AG08396 (cell line): ENCODE measurements around the gene MRGPRG.

ENCODE experiments used
- DNase-seq: peaks from one replicate; pipeline ENCODE4 v3.0.0; 2012; ENCODE audit warnings: low spot score, mixed read lengths

The MRGPRG gene

GRCh38 chr11:3195251-3196160, 23.1 kb downstream of the MRGPRG start:
- DNase-seq = peak; percentile 60

- no peak for DNase-seq
Observed at GRCh38 chr11:3194016-3194816, 24.4 kb downstream of the MRGPRG start.

DNA sequence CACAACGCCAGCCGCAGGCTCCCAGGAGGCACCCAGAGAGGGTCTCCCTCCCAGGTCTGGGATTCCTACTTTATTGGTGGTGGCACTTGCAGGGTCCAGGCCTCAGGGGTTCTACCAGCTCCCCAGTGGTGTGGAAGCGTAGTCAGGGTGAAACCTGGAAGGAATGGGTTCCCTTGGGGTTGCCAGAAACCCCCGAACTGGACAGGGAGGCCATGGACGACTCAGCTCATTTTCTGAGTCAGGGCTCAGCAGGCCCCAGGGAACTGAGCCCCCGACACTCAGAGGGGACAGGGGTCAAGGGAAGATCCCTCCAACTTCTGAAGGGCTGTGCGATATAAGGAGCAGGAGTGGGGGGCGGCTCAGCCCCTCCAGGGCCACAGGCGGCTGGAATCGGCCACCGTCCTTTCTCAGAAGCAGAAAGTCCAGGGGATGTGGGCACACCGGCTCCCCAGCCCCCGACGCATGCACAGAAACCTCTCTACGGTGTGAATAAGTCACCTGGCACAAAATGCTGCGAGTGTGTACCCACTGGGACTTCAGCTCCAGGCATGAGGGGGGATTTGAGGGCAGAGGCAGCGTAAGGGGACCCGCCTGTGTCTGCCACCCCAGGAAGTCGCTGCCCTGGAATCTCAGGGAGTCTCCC, 25.1 kb downstream of the MRGPRG start:
- no peak for DNase-seq

DNA sequence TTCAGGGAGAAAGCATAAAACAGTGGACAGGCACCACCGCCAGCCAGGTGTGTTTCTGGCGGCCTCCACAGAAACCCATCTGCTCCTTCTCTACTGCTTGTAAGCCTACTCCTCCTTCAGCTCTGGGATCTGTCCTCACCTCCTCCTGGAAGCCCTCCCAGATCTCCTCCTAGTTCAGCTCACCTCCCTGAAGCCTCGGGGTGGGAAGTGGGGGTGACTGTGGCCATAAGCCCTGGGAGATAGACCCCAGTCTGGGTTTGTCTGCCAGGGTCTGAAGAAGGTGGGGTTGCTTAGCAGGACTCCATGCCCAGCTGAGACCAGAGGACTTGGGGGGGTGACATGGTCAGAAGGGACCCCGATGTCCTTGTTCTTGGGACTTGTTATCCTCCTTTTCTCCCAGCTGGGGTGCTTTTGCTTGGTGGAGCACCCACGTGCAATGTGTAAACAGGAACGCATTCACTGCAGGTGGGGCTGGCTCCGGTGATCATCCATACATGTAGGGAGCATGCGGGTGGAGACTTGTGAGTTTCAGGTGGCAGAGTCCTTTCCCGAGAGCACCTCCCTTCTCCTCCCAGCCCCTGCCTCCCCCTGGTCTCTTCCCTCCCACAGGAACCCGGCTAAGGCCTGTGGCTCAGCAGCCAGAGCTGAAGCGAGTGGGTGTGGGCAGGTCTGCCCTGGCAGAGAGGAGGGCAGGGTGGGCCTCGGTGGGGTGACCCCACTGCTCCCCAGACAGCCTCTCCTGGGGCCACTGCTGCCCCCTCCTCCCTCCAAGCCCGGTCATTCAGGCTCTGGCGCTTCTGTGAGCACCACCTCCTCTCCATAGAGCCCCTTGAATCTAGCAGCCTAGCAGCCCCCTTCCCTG, 25.9 kb downstream of the MRGPRG start:
- DNase-seq = no peak

DNA sequence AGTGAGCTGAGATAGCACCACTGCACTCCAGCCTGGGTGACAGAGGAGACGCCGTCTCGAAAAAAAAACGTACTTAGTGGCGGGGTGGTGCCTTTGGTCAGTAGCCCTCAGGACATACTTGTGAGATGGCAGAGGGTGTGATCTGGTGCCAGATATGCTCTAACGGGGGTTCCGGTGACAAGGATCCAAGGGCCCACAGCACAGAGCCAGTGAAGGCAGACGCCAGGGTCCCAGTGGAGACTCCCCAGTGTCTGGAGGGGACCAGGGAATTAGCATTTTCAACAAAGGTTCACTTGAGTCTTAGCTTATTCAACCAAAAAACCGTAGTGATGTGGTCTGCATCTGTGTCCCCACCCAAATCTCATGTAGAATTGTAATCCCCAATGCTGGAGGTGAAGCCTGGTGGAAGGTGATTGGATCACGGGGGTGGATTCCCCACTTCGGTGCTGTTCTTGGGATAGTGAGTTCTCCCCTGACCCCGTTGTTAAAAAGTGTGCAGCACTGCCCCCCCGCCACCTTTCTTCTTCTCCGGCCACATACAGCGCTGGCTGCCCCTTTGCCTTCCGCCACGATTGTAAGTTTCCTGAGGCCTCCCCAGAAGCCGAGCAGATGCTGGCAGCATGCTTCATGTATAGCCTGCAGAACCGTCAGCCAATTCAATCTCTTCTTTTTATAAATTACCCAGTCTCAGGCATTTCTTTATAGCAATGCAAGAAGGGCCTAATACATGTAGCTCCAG, 26.9 kb downstream of the MRGPRG start:
- no peak for DNase-seq

GRCh38 chr11:3190600-3190999, 28.0 kb downstream of the MRGPRG start:
- no peak for DNase-seq

DNA sequence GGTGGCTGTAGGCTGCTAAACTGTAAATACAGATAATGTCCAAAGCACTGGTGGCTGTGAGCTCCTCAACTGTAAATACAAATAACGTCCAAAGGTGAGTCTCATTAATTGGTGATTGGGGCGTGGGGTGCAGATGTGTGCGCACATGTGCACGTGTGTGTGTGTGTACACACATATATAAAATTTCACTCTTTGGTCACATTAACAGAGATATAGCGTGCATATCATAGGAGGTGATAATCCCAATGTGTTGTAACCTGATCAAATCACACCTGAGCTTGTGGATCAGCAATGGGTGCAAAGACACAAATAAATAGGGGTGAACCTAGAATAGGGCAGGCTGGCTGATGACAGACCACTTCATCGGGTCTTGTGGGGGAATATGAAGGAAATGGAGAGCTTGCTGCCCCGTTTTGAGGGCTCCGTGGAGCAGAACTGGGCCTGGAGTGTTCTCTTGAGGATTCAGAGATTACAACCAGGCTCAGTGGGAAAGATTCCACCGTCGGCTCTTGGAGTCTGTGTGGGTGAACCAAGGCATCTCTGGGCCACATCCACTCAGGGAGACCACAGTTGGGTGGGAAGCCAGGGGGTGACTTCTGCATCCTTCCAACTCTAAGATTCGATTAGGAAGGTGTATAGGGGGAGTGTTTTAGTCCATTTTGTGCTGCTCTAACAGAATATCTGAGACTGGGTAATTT, 28.6 kb downstream of the MRGPRG start:
- DNase-seq = no peak

- DNase-seq = no peak
Observed at GRCh38 chr11:3189196-3189843, 29.3 kb downstream of the MRGPRG start.

- DNase-seq = no peak
Observed at GRCh38 chr11:3188496-3189195, 30.0 kb downstream of the MRGPRG start.

DNA sequence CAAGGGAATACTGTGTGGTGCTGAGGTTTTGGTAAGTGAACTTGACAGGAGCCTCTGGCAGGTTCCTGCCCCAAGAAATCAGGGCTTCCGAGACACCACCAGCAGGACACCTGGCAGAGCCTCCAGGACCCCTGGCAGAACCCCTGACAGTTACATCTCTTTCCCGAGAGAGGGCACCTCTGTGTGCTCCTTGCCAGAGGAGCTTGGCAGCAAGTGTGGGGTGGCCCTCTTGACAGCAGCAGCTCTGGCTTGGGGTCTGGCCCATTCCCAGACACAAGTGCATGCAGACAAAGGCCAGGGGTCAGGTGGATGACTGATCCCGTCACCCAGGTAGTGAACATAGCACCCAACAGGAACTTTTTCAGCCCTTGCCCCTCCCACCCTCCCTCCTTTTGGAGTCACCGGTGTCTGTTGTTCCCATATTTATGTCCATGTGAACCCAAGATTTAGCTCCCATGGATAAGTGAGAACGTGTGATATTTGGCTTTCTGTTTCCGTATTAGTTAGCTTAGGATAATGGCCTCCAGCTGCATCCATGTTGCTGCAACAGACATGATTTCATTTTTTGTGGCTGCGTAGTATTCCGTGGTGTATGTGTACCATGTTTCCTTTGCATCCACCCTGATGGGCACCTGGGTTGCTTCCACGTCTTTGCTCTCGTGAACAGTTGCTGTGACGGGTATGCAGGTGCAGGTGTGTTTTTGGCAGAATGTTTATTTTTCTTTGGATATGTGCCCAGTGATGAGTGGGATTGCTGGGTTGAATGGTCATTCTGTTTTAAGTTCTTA, 32.3 kb downstream of the MRGPRG start:
- no peak for DNase-seq

GRCh38 chr11:3184732-3185347, 33.8 kb downstream of the MRGPRG start:
- DNase-seq = no peak

DNA sequence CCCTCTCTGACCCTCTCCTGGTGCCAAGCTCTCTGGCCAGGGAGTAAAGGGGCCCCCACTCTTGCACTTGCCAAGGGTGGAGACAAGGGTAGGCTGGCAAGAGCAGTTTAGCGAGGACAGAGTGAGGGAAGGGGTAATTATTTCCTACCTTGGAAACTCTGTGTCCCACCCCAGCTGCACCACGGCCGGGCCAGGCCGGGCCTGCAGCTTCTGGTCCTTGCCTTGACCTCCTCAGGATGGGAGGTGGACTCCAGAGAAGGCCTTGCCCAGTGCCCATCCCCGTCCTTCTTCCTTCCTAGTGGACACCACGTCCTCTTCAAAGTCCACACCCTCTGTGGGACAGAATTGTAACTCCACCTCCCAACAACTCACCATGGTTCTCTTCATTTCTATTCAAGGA, 35.1 kb downstream of the MRGPRG start:
- no peak for DNase-seq

DNA sequence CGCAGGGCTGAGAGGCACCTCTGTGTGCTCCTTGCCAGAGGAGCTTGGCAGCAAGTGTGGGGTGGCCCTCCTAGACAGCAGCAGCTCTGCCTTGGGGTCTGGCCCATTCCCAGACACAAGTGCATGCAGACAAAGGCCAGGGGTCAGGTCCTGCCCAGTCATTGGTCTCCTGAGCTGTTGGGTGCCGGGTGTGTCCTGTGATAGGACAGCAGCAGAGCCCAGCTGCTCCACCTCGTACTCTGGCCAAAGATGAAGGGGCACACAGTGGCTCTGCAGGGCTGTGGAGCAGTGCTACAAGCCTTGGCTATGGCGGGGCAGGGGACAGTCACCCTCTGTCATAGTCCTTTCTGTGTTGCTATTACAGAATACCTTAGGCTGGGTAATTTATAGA, 36.2 kb downstream of the MRGPRG start:
- DNase-seq = no peak

DNA sequence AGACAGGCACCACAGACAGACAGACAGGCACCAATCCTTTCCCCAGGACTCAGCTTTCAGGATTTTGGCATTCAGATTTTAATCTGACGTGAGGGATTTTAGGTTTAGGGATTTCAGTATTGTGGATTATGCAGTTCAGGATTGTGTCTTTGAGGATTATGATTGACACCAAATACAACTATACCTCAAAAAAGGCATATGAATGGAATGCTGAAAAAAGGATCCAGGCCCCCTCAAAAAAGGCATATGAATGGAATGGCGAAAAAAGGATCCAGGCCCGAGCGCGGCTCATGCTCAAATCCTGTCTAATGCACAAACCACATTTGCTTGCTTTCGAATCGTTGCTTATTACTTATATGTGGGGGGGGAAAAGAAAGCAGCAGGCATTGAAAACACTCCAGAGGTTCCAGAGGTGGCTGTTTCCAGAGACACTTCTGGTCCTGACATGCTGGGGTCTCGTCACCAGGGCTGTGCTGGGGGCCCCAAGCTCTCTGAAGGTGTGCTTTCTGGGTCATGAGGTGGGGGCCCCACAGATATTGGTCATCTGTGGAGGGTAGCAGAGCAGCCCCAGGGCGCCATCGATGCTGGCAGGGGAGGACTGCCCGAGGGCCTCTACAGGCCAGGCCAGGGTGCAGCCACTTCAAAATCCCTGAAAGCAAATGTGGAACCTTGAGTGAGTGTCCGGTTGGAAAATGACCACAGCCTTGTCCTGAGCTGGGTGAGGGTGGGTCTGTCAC, 36.7 kb downstream of the MRGPRG start:
- DNase-seq = no peak

- no peak for DNase-seq
Observed at GRCh38 chr11:3180869-3181268, 37.7 kb downstream of the MRGPRG start.

DNA sequence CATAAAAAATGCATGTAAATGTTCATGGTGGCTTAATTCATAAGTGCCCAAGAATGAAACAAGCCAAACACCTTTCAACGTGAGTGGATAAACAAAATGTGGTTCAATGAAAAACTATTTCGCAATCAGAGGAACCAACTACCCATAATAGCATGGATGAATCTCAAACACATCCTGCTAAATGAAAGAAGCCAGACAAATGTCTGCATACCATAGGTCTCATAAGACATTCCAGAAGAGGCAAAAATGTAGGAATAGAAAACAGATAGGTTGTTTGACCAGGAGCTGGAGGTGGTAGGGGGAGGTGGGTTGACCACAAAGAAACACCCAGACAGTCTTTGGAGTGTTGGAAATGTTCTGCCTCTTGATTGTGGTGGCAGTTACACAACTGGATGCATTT, 40.3 kb downstream of the MRGPRG start:
- DNase-seq = no peak

DNA sequence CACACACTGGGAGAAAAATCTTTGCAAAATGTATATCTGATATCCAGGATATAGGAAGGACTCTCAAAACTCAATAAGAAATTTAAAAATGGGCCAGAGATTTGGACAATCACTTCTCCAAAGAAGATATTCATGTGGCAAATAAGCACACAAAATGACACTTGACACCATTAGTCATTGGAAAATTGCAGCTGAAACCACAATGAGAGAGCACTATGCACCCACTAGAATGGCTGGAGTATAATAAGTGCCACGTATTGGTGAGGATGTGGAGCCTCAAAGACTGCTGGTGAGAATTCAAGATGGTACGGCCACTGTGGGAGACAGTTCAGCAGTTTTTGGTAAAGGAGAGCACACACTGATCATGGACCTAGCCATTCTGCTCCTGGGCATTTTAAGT, 40.7 kb downstream of the MRGPRG start:
- DNase-seq = no peak
